Stomach (tissue), 9 donors: ENCODE results near the gene CCDC69. TPM values are rescaled to one million over a fixed set of nuclear protein-coding genes. Genes with fewer than 3 reads are reported as not detected.
A peak's percentile ranks its signal among the peaks of the same experiment; 100 is the strongest.

Experiments used
- DNase-seq, 2 donors: peaks; one replicate each; pipeline versions ENCODE4 v3.0.0 to v3.0.0-alpha.2; 2013 to 2019
- H3K27ac ChIP-seq, 5 donors: fragments of 200-600 bp in 4 of 5; sonication (generic) in 4 of 5; one replicate each; pipeline ENCODE4 v1.5.1; 2013 to 2019; ENCODE audit warnings: mild to moderate bottlenecking in 1 of 5, moderate library complexity in 1 of 5
- H3K27me3 ChIP-seq, 3 donors: fragments of 200-600 bp; sonication (generic); one replicate each; pipeline ENCODE4 v1.5.1; 2017 to 2019; ENCODE audit warnings: mixed run types in 1 of 3
- H3K36me3 ChIP-seq, 4 donors: fragments of 200-600 bp; sonication (generic); 1 replicate in 3 of 4; 2 replicates in 1 of 4; pipeline ENCODE4 v1.5.1; 2016 to 2019
- H3K4me1 ChIP-seq, 4 donors: fragments of 200-600 bp; sonication (generic); one replicate each; pipeline ENCODE4 v1.5.1; 2016 to 2019
- H3K4me3 ChIP-seq, 4 donors: fragments of 200-600 bp; sonication (generic) in 3 of 4; one replicate each; pipeline ENCODE4 v1.5.1; 2016 to 2019; ENCODE audit warnings: mild to moderate bottlenecking in 1 of 4
- H3K9me3 ChIP-seq, 4 donors: fragments of 200-600 bp; sonication (generic); one replicate each; pipeline ENCODE4 v1.5.1; 2016 to 2019
- CTCF ChIP-seq, 7 experiments: fragments of 450-650 bp in 4 of 7; fragments of 200-600 bp in 3 of 7; sonication (generic) in 3 of 7; IDR thresholded peaks; one replicate each; pipeline ENCODE4 v1.5.1; 2016 to 2019; ENCODE audit warnings: antibody characterized with exemption in 7 of 7, control low read depth in 2 of 7, mild to moderate bottlenecking in 1 of 7
- EP300 ChIP-seq: sonication (generic); formaldehyde crosslinking; IDR thresholded peaks from one replicate; pipeline ENCODE4 v1.6.1; 2017; ENCODE audit warnings: antibody characterized with exemption
- POLR2A ChIP-seq, 4 donors: fragments of 450-650 bp; IDR thresholded peaks; one replicate each; pipeline ENCODE4 v1.6.1; 2016; ENCODE audit warnings: antibody characterized with exemption in 4 of 4, control low read depth in 2 of 4, mild to moderate bottlenecking in 1 of 4, moderate library complexity in 1 of 4
- POLR2AphosphoS5 ChIP-seq, 3 donors: sonication (generic); formaldehyde crosslinking; IDR thresholded peaks; one replicate each; pipeline ENCODE4 v1.6.1; 2016; ENCODE audit warnings: antibody characterized with exemption in 3 of 3
- WGBS, 5 donors: extraction: QIAGEN DNeasy Blood & Tissue Kit in 3 of 5; methylation state at CpG; one replicate each; pipeline versions ENCODE4 v1.1.5 to v1.1.7; 2013 to 2018; 5-methylcytosine and 5-hydroxymethylcytosine counted together
- intact Hi-C: fragments of 100-400 bp; cut with DNase I; formaldehyde crosslinking; loops from one replicate; pipeline ENCODE4 v1.15.1; 2023; ENCODE audit warnings: low total_unique reads
- polyA plus RNA-seq, 3 donors: library from polyadenylated mRNA; stranded (reverse); fragments of 200-250 nt; gene quantifications; one replicate each; pipeline ENCODE4 v1.2.3, GENCODE V29; 2013
- total RNA-seq, 5 donors: library from RNA; depleted of rRNA; stranded (reverse); fragments of >200 nt; gene quantifications; one replicate each; pipeline versions ENCODE4 v1.1.0 to v1.2.3, GENCODE V29; 2014 to 2016
- donor health status: healthy with polysubstance abuse.
- donor health status: Bipolar disorder and iron deficiency.
- donor health status: healthy.

The CCDC69 gene
- total and polyA plus RNA-seq, 8 donors, result 5.5 to 173 (median 31.0) TPM

- intact Hi-C loops, result no loop called here
- H3K4me3 ChIP-seq, result peak overlapping the region; percentile 73 to 95 (median 82)
- DNase-seq, result peak in 1 of 2 donors; percentile 62
- no peaks in the 10 kb centered on the region for H3K36me3 ChIP-seq
- H3K4me1 ChIP-seq, result peaks cover 20 to 63% (median 45%) of the 10 kb centered on the region in 4 donors
- no peak for TF ChIP-seq EP300
- peak in 1 of 3 donors; percentile 24 for TF ChIP-seq POLR2AphosphoS5 (IDR thresholded peaks at IDR 0.05)
- TF ChIP-seq POLR2A (IDR thresholded peaks at IDR 0.05), result no peak
- TF ChIP-seq CTCF (IDR thresholded peaks at IDR 0.05), result no peak
- H3K27me3 ChIP-seq, result no peaks in the 10 kb centered on the region
- H3K27ac ChIP-seq, result peak overlapping the region; percentile 80 to 94 (median 87)
- 22 to 37% (median 30%) methylated on average over 4 of the region's 4 CpGs for WGBS, 5 donors
- no peaks in the 10 kb centered on the region for H3K9me3 ChIP-seq
These were observed 974 bp downstream of the CCDC69 start for GRCh38 chr5:151222790-151223446.

GRCh38 chr5:151222054-151222789 lies 1.7 kb downstream of the CCDC69 start:
- H3K4me3 ChIP-seq, result peak overlapping the region; percentile 73 to 95 (median 82)
- DNase-seq, result no peak
- H3K36me3 ChIP-seq, result no peaks in the 10 kb centered on the region
- intact Hi-C loops, result no loop called here
- H3K4me1 ChIP-seq, result peaks cover 21 to 66% (median 49%) of the 10 kb centered on the region in 4 donors
- TF ChIP-seq POLR2AphosphoS5 (IDR thresholded peaks at IDR 0.05) (no peak), EP300 (no peak), POLR2A (IDR thresholded peaks at IDR 0.05) (no peak), CTCF (IDR thresholded peaks at IDR 0.05) (no peak)
- peak overlapping the region in 4 of 5 donors; percentile 80 to 94 (median 90) for H3K27ac ChIP-seq
- no peaks in the 10 kb centered on the region for H3K27me3 ChIP-seq
- WGBS, 5 donors, result 61 to 88% (median 85%) methylated on average over 6 of the region's 6 CpGs
- H3K9me3 ChIP-seq, result no peaks in the 10 kb centered on the region

DNA sequence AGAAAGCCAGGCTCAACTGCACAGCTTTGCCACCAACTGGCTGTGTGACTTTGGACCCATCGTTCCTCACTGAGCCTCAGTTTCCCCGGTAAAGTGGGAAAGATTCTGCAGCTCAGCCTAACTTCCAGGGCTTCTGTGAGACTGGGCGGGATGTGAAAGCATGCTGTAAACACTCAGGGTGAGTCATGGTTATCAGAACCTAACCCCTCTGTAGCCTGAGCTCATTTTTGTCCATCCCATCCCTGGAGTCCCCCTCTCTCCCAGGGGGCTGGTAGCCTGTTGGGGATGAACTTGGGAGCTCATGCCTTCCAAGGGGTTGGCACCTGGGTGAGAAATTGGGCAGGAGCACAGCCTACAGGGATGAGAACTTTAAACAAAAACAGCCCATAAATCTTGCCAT lies 2.3 kb downstream of the CCDC69 start:
- DNase-seq, result no peak
- Histone ChIP-seq H3K9me3 (no peaks in the 10 kb centered on the region), H3K36me3 (no peaks in the 10 kb centered on the region), H3K27ac (peak overlapping the region in 4 of 5 donors; percentile 80 to 94 (median 90)), H3K27me3 (no peaks in the 10 kb centered on the region), H3K4me3 (peak overlapping the region; percentile 73 to 95 (median 82)), H3K4me1 (peaks cover 25 to 68% (median 51%) of the 10 kb centered on the region in 4 donors)
- WGBS, 5 donors, result 65 to 77% (median 72%) methylated on average over 3 of the region's 3 CpGs
- TF ChIP-seq POLR2AphosphoS5 (IDR thresholded peaks at IDR 0.05) (no peak), CTCF (IDR thresholded peaks at IDR 0.05) (no peak), POLR2A (IDR thresholded peaks at IDR 0.05) (no peak)
- intact Hi-C loops, result no loop called here

- DNase-seq, result no peak
- TF ChIP-seq POLR2A (IDR thresholded peaks at IDR 0.05) (no peak), EP300 (no peak), POLR2AphosphoS5 (IDR thresholded peaks at IDR 0.05) (no peak), CTCF (IDR thresholded peaks at IDR 0.05) (no peak)
- no peaks in the 10 kb centered on the region for H3K9me3 ChIP-seq
- H3K4me1 ChIP-seq, result peaks cover 31 to 83% (median 62%) of the 10 kb centered on the region in 4 donors
- H3K27ac ChIP-seq, result peak overlapping the region in 1 of 5 donors; percentile 21
- H3K27me3 ChIP-seq, result no peaks in the 10 kb centered on the region
- WGBS, 5 donors, result 76 to 84% (median 78%) methylated on average over 7 of the region's 7 CpGs
- no peak overlapping the region for H3K4me3 ChIP-seq
- intact Hi-C loops, result no loop called here
- H3K36me3 ChIP-seq, result peaks cover 0 to 8% (median 3%) of the 10 kb centered on the region in 4 donors
These were observed 4.1 kb downstream of the CCDC69 start for GRCh38 chr5:151219789-151220188.
